ENCODE data around the gene RSBN1. TPM values are rescaled to one million over a fixed set of nuclear protein-coding genes. Genes with fewer than 3 reads are reported as not detected.
A peak's percentile ranks its signal among the peaks of the same experiment; 100 is the strongest.
"Not testable (repeated sequence)": the region's sequence is repeated elsewhere in the genome, so short reads cannot be mapped to it uniquely, and the experiment has no call there.

Gene RSBN1
- 10 to 100 TPM in 6 of 8 experiments, 1 to 10 TPM in 2; 5.1 to 37.1 (median 22.4) TPM for total RNA-seq

DNA sequence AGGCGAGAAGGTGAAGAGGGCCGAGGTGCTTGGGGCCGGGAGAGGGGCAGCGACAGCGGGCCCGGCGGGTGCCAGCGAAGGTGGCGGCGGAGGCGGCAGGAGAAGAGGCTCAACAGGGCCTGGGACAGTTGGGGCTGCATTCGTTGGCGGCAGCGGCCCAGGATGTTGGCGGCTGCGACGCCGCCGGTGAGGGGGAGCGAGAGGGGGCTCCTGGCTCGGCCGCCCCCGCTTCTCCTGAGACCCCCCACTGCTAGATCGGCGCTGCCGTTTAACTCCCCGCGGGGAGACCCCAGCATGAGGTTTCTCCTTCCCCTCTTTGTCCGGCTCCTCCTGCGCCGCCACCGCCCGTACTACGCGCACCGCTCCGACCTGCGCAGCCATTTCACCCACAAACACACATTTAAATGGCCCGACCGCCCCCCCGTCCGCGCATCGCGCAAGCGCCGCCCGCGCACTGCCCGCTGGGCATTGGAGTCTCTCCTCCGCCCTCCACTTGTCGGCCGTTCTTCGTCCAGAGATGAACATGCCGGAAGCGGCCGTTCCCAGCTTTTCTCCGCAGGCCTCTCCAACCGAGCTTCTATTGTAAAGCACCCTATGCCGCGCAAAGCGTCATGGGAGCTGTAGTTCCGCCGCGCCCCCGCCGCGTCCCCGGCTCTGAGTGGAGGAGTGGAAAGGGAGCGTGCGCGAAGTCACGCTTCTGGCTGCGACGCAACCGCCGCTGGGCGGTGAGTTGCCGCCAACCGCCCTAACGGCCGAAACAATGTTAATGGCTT, at the start of gene RSBN1:
Gene RSBN1 (minus strand): TSS at position 589 of the 773 bp plus-strand sequence. CDS start 64 bp downstream, at position 525.
- in situ Hi-C loops (cut with MboI; ENCODE audit: low pct_unique_long_range_greater_than_20kb in 2 of 9, low sequenced_read_pairs in 9 of 9, unreplicated experiment in 9 of 9) = loop anchor here in 1 of 9 experiments (25.0 kb wide), 1 partner anchor 100 kb away; the partner anchor contains the start of genes AP4B1 and DCLRE1B
- H3K4me1 ChIP-seq (replicated peaks in 1 of 2) = peaks cover 10 to 17% of the 10 kb centered on the region in 2 donors
- H3K4me3 ChIP-seq = peak within 1 kb of the TSS; percentile 69 to 90 (median 80)
- H3K27ac ChIP-seq = peak within 1 kb of the TSS; percentile 85 to 93
- 0 to 1% (median 0%) methylated on average over 2 to 42 of the region's 82 CpGs; no CpG with 5 or more reads in 4 of the 10 experiments for WGBS, 10 experiments
- ATAC-seq (replicated peaks in 6 of 8) = peak; percentile 91 to 98 (median 97)

DNA sequence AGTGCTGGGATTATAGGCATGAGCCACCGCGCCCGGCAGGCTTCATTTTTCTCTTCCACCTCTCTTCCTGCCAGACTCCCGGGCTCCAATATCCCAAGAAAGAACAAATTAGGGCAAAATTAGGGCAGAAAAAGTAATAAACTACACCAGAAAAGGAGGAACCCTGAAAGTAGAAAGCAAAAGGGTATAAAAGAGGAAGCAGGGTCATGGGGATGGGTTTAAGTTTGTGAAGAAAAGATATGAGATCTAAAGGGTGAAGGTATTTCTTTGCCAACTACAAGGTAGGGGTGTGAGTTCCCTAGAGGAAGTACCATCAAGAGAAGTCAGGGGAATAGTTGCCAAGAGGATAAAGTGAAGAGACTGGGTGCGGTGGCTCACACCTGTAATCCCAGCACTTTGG, 49.4 kb upstream of the RSBN1 start:
- in situ Hi-C loops (cut with MboI; ENCODE audit: low pct_unique_long_range_greater_than_20kb in 2 of 9, low sequenced_read_pairs in 9 of 9, unreplicated experiment in 9 of 9) = no loop called here
- no peak for ATAC-seq (replicated peaks in 6 of 8)
- 60 to 98% (median 92%) methylated on average over 2 to 5 of the region's 5 CpGs; no CpG with 5 or more reads in 3 of the 10 experiments for WGBS, 10 experiments

DNA sequence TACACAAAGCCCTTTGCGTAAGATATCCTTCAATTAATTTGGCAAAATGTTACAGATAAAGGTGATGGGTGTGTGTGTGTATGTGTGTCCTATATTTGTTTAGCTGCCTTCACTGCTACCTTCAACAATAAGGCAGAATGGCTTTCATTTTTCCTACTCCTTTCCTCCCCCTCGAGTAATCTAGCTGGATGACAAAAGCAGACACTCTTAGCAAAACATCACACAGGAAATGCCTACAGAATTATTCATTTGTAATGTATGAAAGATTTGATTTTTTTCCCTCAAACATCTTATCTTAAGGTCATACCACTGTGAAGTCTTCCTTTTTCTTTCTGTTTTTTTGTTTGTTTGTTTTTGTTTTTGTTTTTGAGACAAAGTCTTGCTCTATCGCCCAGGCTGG, 48.6 kb upstream of the RSBN1 start:
- Histone ChIP-seq H3K4me1 (replicated peaks in 1 of 2) (no peaks in the 10 kb centered on the region), H3K4me3 (no peak overlapping the region), H3K27ac (no peak overlapping the region)
- in situ Hi-C loops (cut with MboI; ENCODE audit: low pct_unique_long_range_greater_than_20kb in 2 of 9, low sequenced_read_pairs in 9 of 9, unreplicated experiment in 9 of 9) = no loop called here
- 50 to 91% (median 67%) methylated on average over 2 to 3 of the region's 3 CpGs for WGBS, 10 experiments
- ATAC-seq (replicated peaks in 6 of 8) = no peak

More for the DNA sequence above, 49.4 kb upstream of the RSBN1 start:
- Histone ChIP-seq H3K4me3 (no peak overlapping the region), H3K27ac (no peak overlapping the region), H3K4me1 (replicated peaks in 1 of 2) (no peaks in the 10 kb centered on the region)

DNA sequence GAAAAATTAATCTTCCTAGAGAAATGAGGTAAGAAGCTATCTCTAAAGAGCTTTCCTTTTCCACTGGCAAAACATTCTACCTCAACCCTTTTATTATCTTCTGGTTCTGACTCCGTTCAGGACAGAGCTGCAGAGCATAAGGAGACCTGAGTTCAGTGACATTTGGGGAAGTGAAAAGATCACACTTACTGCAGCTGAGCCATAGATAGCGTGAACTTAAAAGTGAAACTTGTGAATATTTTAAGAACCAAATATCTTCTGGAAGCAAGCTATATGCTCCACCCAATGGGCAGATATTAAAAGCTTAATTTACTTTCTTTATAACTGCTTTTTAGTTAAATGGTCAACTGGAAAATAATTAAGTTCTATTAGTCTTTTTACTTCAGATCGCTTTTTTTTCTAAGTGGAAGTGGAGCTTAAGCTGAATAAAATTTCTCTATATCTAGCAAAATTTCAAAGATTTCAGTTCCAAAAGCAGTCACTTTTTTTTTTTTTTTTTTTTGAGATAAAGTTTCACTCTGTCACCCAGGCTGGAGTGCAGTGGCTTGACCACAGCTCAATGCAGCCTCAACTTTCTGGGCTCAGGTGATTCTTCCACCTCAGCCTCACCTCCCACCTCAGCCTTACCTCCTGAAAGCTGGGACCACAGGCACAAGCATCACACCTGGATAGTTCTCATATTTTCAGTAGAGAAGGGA, 47.4 kb upstream of the RSBN1 start:
- 22 to 94% (median 83%) methylated on average over 1 to 3 of the region's 3 CpGs; no CpG with 5 or more reads in 1 of the 10 experiments for WGBS, 10 experiments
- in situ Hi-C loops (cut with MboI; ENCODE audit: low pct_unique_long_range_greater_than_20kb in 2 of 9, low sequenced_read_pairs in 9 of 9, unreplicated experiment in 9 of 9) = no loop called here
- no peaks in the 10 kb centered on the region for H3K4me1 ChIP-seq (replicated peaks in 1 of 2)
- H3K4me3 ChIP-seq = no peak overlapping the region
- H3K27ac ChIP-seq = no peak overlapping the region
- ATAC-seq (replicated peaks in 6 of 8) = no peak

DNA sequence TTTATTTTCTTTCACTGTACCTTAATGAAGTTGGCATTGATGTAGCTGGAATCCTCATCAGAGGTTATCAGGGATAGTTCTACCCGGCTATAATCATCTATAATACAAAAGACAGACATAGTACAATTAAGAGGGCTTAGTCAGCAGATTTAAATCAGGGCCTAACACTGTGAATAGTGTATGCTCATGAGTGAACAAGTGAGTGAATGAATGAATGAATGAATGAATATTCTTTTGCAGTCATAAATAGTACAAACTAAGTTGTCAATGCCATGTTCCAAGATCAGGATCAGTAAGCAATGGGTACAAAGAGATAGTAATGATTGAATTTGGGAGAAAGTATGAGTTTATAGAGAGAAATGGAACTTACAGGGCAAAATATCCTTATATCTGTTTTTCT, 46.7 kb upstream of the RSBN1 start:
- H3K4me1 ChIP-seq (replicated peaks in 1 of 2) = no peaks in the 10 kb centered on the region
- ATAC-seq (replicated peaks in 6 of 8) = peak in 1 of 8 experiments; percentile 21
- no peak overlapping the region for H3K27ac ChIP-seq
- no peak overlapping the region for H3K4me3 ChIP-seq
- WGBS, 10 experiments = 40 to 100% (median 78%) methylated on average over 1 of the region's 1 CpG; no CpG with 5 or more reads in 2 of the 10 experiments
- in situ Hi-C loops (cut with MboI; ENCODE audit: low pct_unique_long_range_greater_than_20kb in 2 of 9, low sequenced_read_pairs in 9 of 9, unreplicated experiment in 9 of 9) = no loop called here

DNA sequence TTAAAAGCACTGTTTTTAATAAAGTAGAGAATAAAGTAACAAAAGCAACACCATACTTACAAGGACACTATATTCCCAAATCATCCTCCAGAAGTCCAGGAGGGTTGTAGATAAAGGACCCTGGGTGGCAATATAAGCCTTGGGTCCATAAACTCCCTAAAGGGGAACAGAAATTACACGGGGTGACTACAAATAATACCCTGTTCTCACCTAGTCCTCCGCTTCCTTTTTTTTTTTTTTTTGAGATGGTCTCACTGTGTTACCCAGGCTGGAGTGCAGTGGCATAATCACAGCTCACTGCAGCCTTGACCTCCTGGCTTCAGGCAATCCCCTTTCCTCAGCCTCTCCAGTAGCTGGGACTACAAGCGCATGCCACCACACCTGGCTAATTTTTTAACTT, 46.1 kb upstream of the RSBN1 start:
- no peaks in the 10 kb centered on the region for H3K4me1 ChIP-seq (replicated peaks in 1 of 2)
- H3K4me3 ChIP-seq = no peak overlapping the region
- WGBS, 10 experiments = 57 to 97% (median 84%) methylated on average over 2 to 3 of the region's 3 CpGs; no CpG with 5 or more reads in 1 of the 10 experiments
- no peak overlapping the region for H3K27ac ChIP-seq
- in situ Hi-C loops (cut with MboI; ENCODE audit: low pct_unique_long_range_greater_than_20kb in 2 of 9, low sequenced_read_pairs in 9 of 9, unreplicated experiment in 9 of 9) = no loop called here
- ATAC-seq (replicated peaks in 6 of 8) = no peak

DNA sequence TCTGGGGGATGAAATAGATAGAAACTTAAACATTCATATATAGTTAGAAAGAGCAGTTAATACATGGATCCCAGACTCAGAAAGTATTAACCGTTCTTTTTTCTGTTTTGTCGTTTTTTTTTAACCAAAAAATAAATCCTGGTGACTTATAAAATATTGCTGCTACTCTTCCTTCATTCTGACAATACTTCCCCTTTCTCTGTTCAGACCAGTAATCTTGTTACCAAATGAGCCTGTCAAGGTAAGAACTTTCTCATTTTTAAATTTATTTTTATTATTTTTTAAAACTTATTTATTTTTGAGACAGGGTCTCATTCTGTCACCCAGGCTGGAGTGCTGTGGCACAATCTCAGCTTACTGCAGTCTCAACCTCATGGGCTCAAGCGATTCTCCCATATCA, 45.5 kb upstream of the RSBN1 start:
- H3K27ac ChIP-seq = no peak overlapping the region
- in situ Hi-C loops (cut with MboI; ENCODE audit: low pct_unique_long_range_greater_than_20kb in 2 of 9, low sequenced_read_pairs in 9 of 9, unreplicated experiment in 9 of 9) = no loop called here
- H3K4me3 ChIP-seq = no peak overlapping the region
- no peaks in the 10 kb centered on the region for H3K4me1 ChIP-seq (replicated peaks in 1 of 2)
- WGBS, 10 experiments = 61 to 92% (median 73%) methylated on average over 2 to 3 of the region's 3 CpGs
- no peak for ATAC-seq (replicated peaks in 6 of 8)

DNA sequence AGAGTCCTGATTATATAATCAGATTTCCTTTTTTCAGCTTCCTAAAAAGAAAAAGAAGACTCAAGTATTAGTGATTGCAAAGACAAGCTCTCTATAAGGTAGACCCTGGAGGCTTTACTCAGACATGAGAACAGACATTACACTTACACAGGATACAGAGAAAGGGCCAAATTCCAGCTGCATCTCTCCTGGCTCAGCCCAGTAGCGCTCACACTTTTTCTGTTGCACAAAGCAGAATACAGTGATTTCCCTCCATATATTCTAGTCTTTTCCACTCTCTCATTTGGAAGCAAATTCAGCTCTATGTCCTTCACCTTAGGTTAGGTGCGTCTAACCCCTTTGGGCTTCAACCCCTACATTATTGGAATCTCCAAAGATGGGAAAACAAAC, 44.1 kb upstream of the RSBN1 start:
- Histone ChIP-seq H3K4me1 (replicated peaks in 1 of 2) (no peaks in the 10 kb centered on the region), H3K27ac (no peak overlapping the region), H3K4me3 (no peak overlapping the region)
- 31 to 100% (median 87%) methylated on average over 1 to 2 of the region's 2 CpGs; no CpG with 5 or more reads in 2 of the 10 experiments for WGBS, 10 experiments
- in situ Hi-C loops (cut with MboI; ENCODE audit: low pct_unique_long_range_greater_than_20kb in 2 of 9, low sequenced_read_pairs in 9 of 9, unreplicated experiment in 9 of 9) = no loop called here
- no peak for ATAC-seq (replicated peaks in 6 of 8)

DNA sequence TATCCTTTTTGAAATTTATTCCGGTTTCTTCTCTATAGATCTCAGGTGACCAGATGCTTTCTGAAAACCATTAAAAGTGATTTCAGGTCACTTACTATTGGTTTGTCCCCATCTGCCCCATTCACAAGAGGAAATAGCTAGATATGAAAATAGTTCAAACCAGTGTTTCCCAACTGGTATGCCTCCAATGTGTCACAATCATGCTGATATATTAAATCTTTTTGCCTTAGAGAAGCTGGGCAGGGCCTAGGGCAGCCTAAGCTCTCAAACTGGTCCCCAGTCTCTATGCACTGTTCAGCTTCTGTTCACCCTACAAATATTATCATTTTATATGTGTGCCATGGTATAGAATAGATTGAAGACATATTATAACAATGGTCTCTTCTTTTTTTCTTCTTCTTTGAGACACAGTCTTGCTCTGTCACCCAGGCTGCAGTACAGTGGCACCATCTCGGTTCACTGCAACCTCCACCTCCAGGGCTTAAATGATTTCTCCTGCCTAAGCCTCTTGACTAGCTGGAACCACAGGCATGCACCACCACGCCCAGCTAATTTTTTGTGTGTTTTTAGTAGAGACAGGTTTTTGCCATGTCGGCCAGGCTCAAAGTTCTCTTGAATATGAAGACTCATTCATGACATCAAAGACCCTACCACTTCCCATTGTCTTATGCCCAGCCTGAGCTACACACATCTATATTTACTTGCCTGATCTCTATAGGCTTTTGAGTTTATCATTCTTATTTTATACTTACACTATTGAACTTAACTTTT, 43.5 kb upstream of the RSBN1 start:
- WGBS, 10 experiments = 38 to 100% (median 86%) methylated on average over 1 to 4 of the region's 4 CpGs; no CpG with 5 or more reads in 1 of the 10 experiments
- H3K4me3 ChIP-seq = no peak overlapping the region
- no peak overlapping the region for H3K27ac ChIP-seq
- in situ Hi-C loops (cut with MboI; ENCODE audit: low pct_unique_long_range_greater_than_20kb in 2 of 9, low sequenced_read_pairs in 9 of 9, unreplicated experiment in 9 of 9) = no loop called here
- H3K4me1 ChIP-seq (replicated peaks in 1 of 2) = no peaks in the 10 kb centered on the region
- ATAC-seq (replicated peaks in 6 of 8) = no peak

DNA sequence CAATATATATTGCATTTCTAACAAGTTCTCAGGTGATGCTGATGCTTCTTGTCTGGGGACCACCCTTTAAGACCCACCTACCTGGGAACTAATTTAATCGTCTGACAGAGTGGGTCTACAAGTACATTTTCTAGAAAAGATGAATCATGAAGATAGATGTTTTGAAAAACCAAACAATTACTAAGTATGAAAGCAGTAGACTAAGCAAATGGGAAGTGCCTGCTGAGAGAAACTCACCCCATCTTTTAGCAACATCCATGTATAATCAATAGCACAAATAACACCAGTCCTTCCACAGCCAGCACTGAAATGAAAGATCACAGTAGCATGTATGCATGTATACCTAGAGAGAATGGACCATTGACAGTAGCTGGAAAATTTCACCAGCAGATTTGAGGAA, 42.0 kb upstream of the RSBN1 start:
- 0 to 91% (median 33%) methylated on average over 1 of the region's 1 CpG; no CpG with 5 or more reads in 6 of the 10 experiments for WGBS, 10 experiments
- no peaks in the 10 kb centered on the region for H3K4me1 ChIP-seq (replicated peaks in 1 of 2)
- H3K4me3 ChIP-seq = no peak overlapping the region
- in situ Hi-C loops (cut with MboI; ENCODE audit: low pct_unique_long_range_greater_than_20kb in 2 of 9, low sequenced_read_pairs in 9 of 9, unreplicated experiment in 9 of 9) = no loop called here
- H3K27ac ChIP-seq = no peak overlapping the region
- ATAC-seq (replicated peaks in 6 of 8) = no peak

DNA sequence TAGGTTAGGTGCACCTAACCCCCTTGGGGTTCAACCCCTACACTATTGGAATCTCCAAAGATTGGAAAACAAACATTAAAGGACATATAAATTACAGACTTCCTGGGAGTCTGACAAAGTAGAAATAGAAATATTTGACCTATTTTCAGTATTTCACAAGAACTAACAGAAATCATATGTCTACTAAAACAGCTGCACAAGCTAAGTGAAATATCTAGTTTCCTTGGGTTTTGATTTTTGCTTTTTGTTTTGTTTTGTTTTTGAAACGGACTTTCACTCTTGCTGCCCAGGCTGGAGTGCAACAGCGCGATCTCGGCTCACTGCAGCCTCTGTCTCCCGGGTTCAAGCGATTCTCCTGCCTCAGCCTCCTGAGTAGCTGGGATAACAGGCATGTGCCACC, 40.4 kb upstream of the RSBN1 start:
- not testable (repeated sequence) for ATAC-seq (replicated peaks in 6 of 8)

DNA sequence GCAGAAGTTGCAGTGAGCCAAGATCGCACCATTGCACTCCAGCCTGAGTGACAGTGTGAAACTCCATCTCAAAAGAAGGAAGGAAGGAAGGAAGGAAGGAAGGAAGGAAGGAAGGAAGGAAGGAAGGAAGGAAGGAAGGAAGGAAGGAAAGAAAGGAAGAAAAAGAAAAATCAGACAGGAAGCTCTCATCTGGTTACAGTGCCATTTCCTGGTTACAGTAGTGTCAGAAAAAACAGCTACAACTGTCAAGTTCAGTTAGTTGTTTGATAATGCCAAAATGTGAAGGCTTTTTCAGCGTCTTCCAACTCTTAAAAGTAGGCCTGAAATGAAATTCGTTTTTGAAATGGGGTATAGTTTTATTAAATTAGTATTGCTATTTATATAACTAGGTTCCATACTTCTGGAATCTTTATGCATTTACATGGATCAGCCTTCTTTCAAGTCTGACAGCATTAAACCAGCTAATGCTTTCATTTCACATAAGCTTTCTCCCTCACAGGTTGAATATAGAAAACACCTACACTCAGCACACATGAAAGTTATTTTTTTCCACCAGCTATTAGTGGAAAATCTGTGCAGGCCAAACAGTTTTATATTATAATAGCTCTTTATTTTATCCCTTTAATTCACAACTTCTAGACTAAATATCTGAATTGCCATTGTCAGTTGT, 38.0 kb upstream of the RSBN1 start:
- H3K4me1 ChIP-seq (replicated peaks in 1 of 2) = no peaks in the 10 kb centered on the region
- no peak overlapping the region for H3K27ac ChIP-seq
- no peak for ATAC-seq (replicated peaks in 6 of 8)
- in situ Hi-C loops (cut with MboI; ENCODE audit: low pct_unique_long_range_greater_than_20kb in 2 of 9, low sequenced_read_pairs in 9 of 9, unreplicated experiment in 9 of 9) = no loop called here
- WGBS, 10 experiments = 5 to 83% (median 41%) methylated on average over 1 to 2 of the region's 3 CpGs; no CpG with 5 or more reads in 2 of the 10 experiments
- no peak overlapping the region for H3K4me3 ChIP-seq

More for the DNA sequence above, 40.4 kb upstream of the RSBN1 start:
- H3K27ac ChIP-seq; in situ Hi-C loops (cut with MboI; ENCODE audit: low pct_unique_long_range_greater_than_20kb in 2 of 9, low sequenced_read_pairs in 9 of 9, unreplicated experiment in 9 of 9); H3K4me1 ChIP-seq (replicated peaks in 1 of 2); H3K4me3 ChIP-seq: not testable (repeated sequence)
- 0 to 97% (median 93%) methylated on average over 1 to 6 of the region's 6 CpGs; no CpG with 5 or more reads in 3 of the 10 experiments for WGBS, 10 experiments
